HG02943 (cell line): ENCODE results near the gene FRYL.
"Not testable (repeated sequence)": the region's sequence is repeated elsewhere in the genome, so short reads cannot be mapped to it uniquely, and the experiment has no call there.

ENCODE experiments used
- ATAC-seq: cut with Tn5 transposase; IDR thresholded peaks from one replicate; pipeline ENCODE4 v1.9.1; 2021; ENCODE audit warnings: mild to moderate bottlenecking, low read depth, moderate library complexity; ENCODE audit not compliant: unreplicated experiment

Gene FRYL

GRCh38 chr4:48704091-48704802 lies 75.8 kb downstream of the FRYL start:
- no peak for ATAC-seq

- ATAC-seq = no peak
These were observed 80.6 kb downstream of the FRYL start for GRCh38 chr4:48699475-48699874.

GRCh38 chr4:48698029-48698971 lies 81.8 kb downstream of the FRYL start:
- no peak for ATAC-seq

DNA sequence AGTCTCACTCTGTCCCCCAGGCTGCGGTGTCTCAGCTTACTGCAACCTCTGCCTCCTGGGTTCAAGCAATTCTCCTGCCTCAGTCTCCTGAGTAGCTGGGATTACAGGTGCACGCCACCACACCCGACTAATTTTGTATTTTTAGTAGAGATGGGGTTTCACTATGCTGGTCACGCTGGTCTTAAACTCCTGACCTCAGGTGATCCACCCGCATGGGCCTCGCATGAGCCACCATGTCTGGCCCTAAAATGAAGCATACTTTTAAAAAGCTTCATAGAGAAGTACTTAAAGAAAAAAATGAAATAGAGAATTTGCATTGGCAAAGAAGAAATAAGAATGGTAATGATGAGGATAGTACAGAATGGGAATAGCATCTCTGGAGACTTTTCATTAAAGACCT lies 82.6 kb downstream of the FRYL start:
- not testable (repeated sequence) for ATAC-seq

DNA sequence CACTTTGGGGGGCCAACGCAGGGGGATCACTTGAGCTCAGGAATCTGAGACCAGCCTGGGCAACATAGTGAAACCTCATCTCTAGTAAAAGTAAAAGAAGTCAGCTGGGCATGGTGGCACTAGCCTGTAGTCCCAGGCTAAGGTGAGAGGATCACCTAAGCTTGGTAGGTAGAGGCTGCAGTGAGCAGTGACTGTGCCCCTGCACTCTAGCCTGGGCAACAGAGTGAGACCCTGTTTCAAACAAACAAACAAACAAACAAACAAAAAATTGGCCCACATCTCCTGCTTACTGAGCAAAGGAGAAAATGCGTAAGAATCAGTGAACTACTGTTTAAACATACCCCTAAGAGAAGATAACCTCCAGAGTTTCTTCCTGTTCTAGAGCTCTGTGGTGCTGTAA lies 85.3 kb downstream of the FRYL start:
- ATAC-seq = no peak

- ATAC-seq = no peak
These were observed 86.1 kb downstream of the FRYL start for GRCh38 chr4:48693856-48694574.

DNA sequence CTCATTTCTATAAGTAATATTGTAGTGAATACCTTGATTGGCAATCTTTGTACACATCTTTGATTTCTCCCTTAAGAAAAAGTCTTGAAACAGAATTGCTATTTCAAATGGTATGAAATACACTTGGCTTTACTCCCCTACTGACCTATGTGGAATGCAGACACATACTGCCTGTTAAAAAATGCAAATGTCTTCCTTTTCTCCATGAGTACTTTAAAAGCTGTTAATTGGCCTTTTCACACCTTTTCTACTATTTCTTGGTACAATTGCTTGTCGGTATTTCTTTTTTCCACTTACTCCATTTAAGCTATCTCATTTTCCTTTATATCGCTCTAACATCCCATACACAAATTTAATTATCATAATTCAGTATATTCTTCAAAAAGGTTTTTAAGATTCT lies 87.2 kb downstream of the FRYL start:
- ATAC-seq = no peak

- no peak for ATAC-seq
These were observed 88.0 kb downstream of the FRYL start for GRCh38 chr4:48692044-48692443.

DNA sequence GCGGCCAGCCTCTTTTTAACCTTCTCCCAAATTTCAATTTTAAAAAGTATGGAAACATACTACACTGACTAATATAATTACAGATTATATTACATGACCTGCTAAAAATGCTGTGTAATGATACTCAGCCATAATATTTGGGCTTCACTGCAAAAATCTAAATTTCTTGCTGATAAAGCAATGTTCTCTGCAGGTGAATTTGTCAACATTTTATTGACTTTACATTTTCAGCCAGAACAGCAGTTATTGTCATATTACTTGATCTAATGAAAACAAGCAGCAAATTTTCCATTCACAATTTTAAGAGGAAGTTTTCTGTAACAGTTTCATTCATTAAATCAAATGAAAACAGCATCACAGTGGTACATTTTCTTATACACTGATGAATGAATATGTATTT lies 91.1 kb downstream of the FRYL start:
- ATAC-seq = no peak

- ATAC-seq = no peak
These were observed 92.6 kb downstream of the FRYL start for GRCh38 chr4:48687313-48688051.

DNA sequence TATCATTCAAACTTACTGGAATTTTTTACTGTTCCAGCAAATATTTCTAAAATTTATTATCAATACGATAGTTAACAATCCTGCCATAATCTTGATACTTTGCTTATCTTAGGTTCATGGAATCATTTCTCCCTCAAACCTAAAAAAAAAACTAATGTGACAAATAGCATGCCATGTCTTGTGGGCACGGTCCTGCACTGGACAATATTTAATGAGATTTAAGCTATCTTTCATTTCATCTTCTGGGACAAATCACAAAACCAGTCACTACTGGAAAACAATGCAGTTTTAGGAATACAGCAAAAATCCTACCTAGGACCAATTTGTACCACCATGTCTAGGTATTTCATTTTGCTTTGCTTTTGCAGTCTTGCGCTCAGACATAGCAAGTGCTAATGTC lies 93.7 kb downstream of the FRYL start:
- ATAC-seq = no peak

GRCh38 chr4:48683784-48684666 lies 96.1 kb downstream of the FRYL start:
- ATAC-seq = peak; percentile 84

DNA sequence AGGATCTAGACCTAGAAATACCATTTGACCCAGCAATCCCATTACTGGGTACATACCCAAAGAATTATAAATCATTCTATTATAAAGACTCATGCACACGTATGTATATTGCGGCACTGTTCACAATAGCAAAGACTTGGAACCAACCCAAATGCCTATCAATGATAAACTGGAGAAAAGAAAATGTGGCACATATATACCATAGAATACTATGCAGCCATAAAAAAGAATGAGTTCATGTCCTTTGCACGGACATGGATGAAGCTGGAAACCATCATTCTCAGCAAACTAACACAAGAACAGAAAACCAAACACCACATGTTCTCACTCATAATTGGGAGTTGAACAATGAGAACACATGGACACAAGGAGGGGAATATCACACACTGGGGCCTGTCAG lies 97.2 kb downstream of the FRYL start:
- not testable (repeated sequence) for ATAC-seq

- no peak for ATAC-seq
These were observed 98.2 kb downstream of the FRYL start for GRCh38 chr4:48681856-48682255.

GRCh38 chr4:48680848-48681568 lies 99.1 kb downstream of the FRYL start:
- no peak for ATAC-seq

DNA sequence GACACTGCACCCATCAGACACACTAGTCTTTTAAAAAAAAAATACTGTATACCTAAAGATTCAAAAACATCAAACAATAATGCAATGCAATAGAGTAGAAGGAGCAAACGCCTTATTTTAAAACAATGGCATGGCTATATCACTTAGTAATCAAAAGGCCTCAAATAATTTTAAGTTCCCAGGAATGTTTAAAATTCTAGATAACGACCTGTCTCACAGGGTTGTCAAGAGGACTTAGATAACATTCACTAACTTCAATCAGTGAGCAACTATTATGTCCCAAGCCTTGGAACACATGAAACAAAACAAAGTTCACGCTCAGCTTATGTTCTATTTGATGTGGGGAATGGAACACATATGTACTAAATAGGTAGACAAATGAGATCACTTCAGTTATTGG lies 106.5 kb downstream of the FRYL start:
- ATAC-seq = no peak

DNA sequence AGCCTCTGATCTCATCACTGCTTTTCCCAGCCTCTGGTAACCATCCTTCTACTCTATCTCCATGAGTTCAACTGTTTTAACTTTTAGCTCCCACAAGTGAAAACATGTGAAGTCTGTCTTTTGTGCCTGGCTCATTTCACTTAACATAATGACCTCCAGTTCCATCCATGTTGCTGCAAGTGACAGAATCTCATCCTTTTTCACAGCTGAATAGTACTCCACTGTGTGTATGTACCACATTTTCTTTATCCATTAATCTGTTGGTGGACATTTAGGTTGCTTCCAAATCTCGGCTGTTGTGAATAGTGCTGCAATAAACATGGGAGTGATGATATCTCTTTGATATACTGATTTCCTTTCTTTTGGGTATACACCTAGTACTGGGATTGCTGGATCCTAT lies 109.5 kb downstream of the FRYL start:
- no peak for ATAC-seq

DNA sequence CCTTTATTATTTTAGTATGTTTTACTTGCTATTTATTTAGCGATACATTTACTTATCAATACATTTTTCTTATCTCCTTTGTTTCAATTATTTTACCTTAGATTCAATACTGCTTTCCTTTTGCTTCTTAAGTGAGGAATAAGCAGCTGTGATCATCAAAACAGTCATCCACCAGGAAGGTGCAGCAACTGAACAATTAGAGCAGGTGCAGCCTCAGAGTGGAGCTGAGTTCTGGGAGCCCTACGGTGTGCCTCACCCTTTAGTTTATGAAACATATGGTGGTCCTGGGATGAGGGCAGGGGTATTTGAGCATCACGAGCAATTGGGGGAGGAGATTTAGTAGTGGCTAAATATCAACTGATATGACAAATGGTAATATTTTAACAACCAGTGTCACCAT lies 111.0 kb downstream of the FRYL start:
- no peak for ATAC-seq
